Measurements from ENCODE around the gene DGCR2. TPM values are rescaled to one million over a fixed set of nuclear protein-coding genes. Genes with fewer than 3 reads are reported as not detected.

DGCR2 gene
- total and polyA plus RNA-seq, 2 donors (not counting 1 experiment from before 2014, with no cell fraction given): 34.3 to 39.5 TPM

DNA sequence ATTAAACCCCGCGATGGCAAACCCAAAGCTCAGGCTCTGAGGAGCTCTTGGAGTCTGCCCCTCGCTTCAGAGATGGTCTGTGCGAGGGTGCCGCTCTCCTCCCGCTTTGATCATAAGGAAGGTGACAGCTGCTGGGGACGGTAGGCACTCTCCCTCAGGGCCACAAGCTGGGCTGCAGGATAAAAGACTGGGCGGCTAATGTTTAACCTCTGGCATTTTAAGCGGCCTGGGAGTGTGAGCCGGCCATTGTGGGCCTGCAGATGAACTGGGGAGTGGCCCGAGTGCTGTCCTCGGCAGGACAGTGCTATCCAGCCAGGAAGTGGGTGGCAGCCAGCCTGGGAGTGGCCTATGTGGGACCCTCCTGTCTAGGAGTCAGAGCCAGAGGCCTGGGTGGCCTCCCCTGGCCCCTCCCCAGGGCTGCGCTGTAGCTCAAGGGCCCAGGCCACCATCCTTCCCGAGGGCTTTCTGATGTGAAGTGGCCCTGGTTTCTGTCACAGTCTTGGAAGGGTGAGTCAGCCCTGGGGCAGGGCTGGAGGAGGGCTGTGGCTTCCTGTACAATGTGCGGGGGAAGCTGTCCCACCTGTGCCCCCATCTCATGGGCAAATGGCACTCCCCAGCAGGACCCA is 127.4 kb downstream of the DGCR2 start:
- H3K4me2 ChIP-seq (ENCODE audit: extremely low read depth, insufficient read depth, low read length): no peak overlapping the region
- no peaks in the 10 kb centered on the region for H3K79me2 ChIP-seq (ENCODE audit: control insufficient read depth, insufficient read depth, low read length)
- no peaks in the 10 kb centered on the region for H3K4me1 ChIP-seq (ENCODE audit: control insufficient read depth, extremely low read depth, insufficient read depth, low read length)
- TF ChIP-seq, protein P1, sequence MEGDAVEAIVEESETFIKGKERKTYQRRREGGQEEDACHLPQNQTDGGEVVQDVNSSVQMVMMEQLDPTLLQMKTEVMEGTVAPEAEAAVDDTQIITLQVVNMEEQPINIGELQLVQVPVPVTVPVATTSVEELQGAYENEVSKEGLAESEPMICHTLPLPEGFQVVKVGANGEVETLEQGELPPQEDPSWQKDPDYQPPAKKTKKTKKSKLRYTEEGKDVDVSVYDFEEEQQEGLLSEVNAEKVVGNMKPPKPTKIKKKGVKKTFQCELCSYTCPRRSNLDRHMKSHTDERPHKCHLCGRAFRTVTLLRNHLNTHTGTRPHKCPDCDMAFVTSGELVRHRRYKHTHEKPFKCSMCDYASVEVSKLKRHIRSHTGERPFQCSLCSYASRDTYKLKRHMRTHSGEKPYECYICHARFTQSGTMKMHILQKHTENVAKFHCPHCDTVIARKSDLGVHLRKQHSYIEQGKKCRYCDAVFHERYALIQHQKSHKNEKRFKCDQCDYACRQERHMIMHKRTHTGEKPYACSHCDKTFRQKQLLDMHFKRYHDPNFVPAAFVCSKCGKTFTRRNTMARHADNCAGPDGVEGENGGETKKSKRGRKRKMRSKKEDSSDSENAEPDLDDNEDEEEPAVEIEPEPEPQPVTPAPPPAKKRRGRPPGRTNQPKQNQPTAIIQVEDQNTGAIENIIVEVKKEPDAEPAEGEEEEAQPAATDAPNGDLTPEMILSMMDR (conservative IDR thresholded peaks at IDR 0.05 in 1 of 2, IDR thresholded peaks at IDR 0.05 in 1 of 2; ENCODE audit: low read depth in 1 of 2, low read length in 2 of 2): no peak
- TF ChIP-seq EZH2 (IDR thresholded peaks at IDR 0.05; ENCODE audit: low read length, missing control alignments): no peak
- H3K4me3 ChIP-seq (replicated peaks in 1 of 4; ENCODE audit: control extremely low read depth in 1 of 4, insufficient read depth in 1 of 4, low read depth in 3 of 4, low read length in 4 of 4): no peak overlapping the region
- no peak overlapping the region for H2AFZ ChIP-seq (ENCODE audit: low read length)
- peaks cover 6% of the 10 kb centered on the region for H3K27me3 ChIP-seq (ENCODE audit: control insufficient read depth, insufficient read depth, low read length)
- no peaks in the 10 kb centered on the region for H3K9me3 ChIP-seq (ENCODE audit: control insufficient read depth, insufficient read depth, low read depth, low read length)
- no peaks in the 10 kb centered on the region for H4K20me1 ChIP-seq (ENCODE audit: control insufficient read depth, extremely low read depth, insufficient read depth, low read length)
- H3K36me3 ChIP-seq (ENCODE audit: control insufficient read depth, insufficient read depth, low read length): no peaks in the 10 kb centered on the region
- no peak overlapping the region for H3K27ac ChIP-seq (ENCODE audit: insufficient read depth, low read length)
- H3K9ac ChIP-seq (ENCODE audit: insufficient read depth, low read length): no peak overlapping the region
- DNase-seq (ENCODE audit: low read depth in 2 of 2): no peak

DNA sequence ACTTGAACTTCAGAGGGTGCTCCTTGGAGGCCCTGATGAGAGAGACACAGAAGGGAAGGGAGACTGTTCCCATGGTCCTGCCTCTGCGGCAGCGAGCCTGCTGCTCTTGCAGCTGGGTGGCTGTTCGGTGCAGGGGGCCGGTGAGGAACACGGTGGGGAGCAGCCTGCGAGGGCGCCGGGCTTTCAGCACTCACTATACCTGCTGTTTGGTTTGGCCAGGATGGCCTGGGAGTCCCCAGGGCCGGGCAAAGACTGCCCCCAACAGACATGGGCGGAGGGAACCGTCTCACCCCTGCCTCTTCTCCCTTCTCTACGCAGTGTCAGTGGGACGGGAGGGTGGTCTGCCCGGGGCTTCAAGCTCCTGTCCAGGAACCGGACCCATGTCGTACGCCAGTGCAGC is 128.2 kb downstream of the DGCR2 start:
- Histone ChIP-seq H3K27ac (ENCODE audit: insufficient read depth, low read length) (no peak overlapping the region), H3K9me3 (ENCODE audit: control insufficient read depth, insufficient read depth, low read depth, low read length) (no peaks in the 10 kb centered on the region), H3K4me1 (ENCODE audit: control insufficient read depth, extremely low read depth, insufficient read depth, low read length) (no peaks in the 10 kb centered on the region), H3K4me3 (replicated peaks in 1 of 4; ENCODE audit: control extremely low read depth in 1 of 4, insufficient read depth in 1 of 4, low read depth in 3 of 4, low read length in 4 of 4) (no peak overlapping the region), H2AFZ (ENCODE audit: low read length) (no peak overlapping the region), H3K36me3 (ENCODE audit: control insufficient read depth, insufficient read depth, low read length) (no peaks in the 10 kb centered on the region), H3K79me2 (ENCODE audit: control insufficient read depth, insufficient read depth, low read length) (no peaks in the 10 kb centered on the region), H3K27me3 (ENCODE audit: control insufficient read depth, insufficient read depth, low read length) (peaks cover 3% of the 10 kb centered on the region), H3K9ac (ENCODE audit: insufficient read depth, low read length) (no peak overlapping the region), H4K20me1 (ENCODE audit: control insufficient read depth, extremely low read depth, insufficient read depth, low read length) (no peaks in the 10 kb centered on the region), H3K4me2 (ENCODE audit: extremely low read depth, insufficient read depth, low read length) (no peak overlapping the region)
- DNase-seq (ENCODE audit: low read depth in 2 of 2): no peak
- TF ChIP-seq EZH2 (IDR thresholded peaks at IDR 0.05; ENCODE audit: low read length, missing control alignments): no peak
- TF ChIP-seq, protein P1 (conservative IDR thresholded peaks at IDR 0.05 in 1 of 2, IDR thresholded peaks at IDR 0.05 in 1 of 2; ENCODE audit: low read depth in 1 of 2, low read length in 2 of 2): no peak

DNA sequence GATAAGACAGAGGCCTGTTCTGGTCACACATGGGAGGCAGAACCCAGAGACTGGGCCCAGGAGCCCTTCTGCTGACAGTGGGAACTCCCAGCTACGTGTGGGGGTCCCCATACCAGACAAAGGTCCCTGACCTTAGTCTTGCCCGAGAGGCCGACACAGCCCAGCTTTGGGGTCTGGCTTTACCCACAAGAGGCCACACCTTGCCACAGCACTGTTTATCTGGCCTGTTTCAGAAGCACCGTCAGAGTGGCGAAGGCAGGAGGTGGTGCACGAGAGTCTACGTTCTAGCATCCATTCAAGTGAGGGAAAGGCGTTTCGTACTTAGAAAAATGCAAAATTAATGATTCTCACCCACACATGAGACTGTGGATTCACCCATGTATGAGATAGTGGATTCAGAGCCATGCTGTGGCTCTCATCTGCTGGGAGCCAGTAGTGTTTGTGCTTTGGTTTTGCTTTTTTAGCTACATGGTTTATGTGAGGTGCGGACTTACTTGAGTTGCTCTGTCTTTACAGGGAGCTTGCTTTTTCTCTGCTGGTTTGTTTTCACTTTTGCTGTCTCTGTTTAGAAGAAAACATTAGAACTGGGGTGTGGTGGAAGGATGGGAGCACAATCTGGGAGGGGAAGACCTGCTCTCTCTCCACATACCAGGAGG is 129.5 kb downstream of the DGCR2 start:
- TF ChIP-seq, protein P1 (conservative IDR thresholded peaks at IDR 0.05 in 1 of 2, IDR thresholded peaks at IDR 0.05 in 1 of 2; ENCODE audit: low read depth in 1 of 2, low read length in 2 of 2): no peak
- TF ChIP-seq EZH2 (IDR thresholded peaks at IDR 0.05; ENCODE audit: low read length, missing control alignments): no peak
- Histone ChIP-seq H3K4me1 (ENCODE audit: control insufficient read depth, extremely low read depth, insufficient read depth, low read length) (no peaks in the 10 kb centered on the region), H3K79me2 (ENCODE audit: control insufficient read depth, insufficient read depth, low read length) (no peaks in the 10 kb centered on the region), H3K9ac (ENCODE audit: insufficient read depth, low read length) (no peak overlapping the region), H3K27ac (ENCODE audit: insufficient read depth, low read length) (no peak overlapping the region), H3K36me3 (ENCODE audit: control insufficient read depth, insufficient read depth, low read length) (no peaks in the 10 kb centered on the region), H2AFZ (ENCODE audit: low read length) (no peak overlapping the region), H3K9me3 (ENCODE audit: control insufficient read depth, insufficient read depth, low read depth, low read length) (no peaks in the 10 kb centered on the region), H4K20me1 (ENCODE audit: control insufficient read depth, extremely low read depth, insufficient read depth, low read length) (no peaks in the 10 kb centered on the region), H3K4me3 (replicated peaks in 1 of 4; ENCODE audit: control extremely low read depth in 1 of 4, insufficient read depth in 1 of 4, low read depth in 3 of 4, low read length in 4 of 4) (no peak overlapping the region), H3K27me3 (ENCODE audit: control insufficient read depth, insufficient read depth, low read length) (no peaks in the 10 kb centered on the region), H3K4me2 (ENCODE audit: extremely low read depth, insufficient read depth, low read length) (no peak overlapping the region)
- no peak for DNase-seq (ENCODE audit: low read depth in 2 of 2)
